GM18909 (cell line): ENCODE measurements around the gene CAPN10.
"Not testable (repeated sequence)": the region's sequence is repeated elsewhere in the genome, so short reads cannot be mapped to it uniquely, and the experiment has no call there.

Experiments used
- ATAC-seq: cut with Tn5 transposase; IDR thresholded peaks from one replicate; pipeline ENCODE4 v1.9.1; 2021; ENCODE audit warnings: mild to moderate bottlenecking; ENCODE audit not compliant: unreplicated experiment, poor library complexity

Gene CAPN10, protein sequence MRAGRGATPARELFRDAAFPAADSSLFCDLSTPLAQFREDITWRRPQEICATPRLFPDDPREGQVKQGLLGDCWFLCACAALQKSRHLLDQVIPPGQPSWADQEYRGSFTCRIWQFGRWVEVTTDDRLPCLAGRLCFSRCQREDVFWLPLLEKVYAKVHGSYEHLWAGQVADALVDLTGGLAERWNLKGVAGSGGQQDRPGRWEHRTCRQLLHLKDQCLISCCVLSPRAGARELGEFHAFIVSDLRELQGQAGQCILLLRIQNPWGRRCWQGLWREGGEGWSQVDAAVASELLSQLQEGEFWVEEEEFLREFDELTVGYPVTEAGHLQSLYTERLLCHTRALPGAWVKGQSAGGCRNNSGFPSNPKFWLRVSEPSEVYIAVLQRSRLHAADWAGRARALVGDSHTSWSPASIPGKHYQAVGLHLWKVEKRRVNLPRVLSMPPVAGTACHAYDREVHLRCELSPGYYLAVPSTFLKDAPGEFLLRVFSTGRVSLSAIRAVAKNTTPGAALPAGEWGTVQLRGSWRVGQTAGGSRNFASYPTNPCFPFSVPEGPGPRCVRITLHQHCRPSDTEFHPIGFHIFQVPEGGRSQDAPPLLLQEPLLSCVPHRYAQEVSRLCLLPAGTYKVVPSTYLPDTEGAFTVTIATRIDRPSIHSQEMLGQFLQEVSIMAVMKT

DNA sequence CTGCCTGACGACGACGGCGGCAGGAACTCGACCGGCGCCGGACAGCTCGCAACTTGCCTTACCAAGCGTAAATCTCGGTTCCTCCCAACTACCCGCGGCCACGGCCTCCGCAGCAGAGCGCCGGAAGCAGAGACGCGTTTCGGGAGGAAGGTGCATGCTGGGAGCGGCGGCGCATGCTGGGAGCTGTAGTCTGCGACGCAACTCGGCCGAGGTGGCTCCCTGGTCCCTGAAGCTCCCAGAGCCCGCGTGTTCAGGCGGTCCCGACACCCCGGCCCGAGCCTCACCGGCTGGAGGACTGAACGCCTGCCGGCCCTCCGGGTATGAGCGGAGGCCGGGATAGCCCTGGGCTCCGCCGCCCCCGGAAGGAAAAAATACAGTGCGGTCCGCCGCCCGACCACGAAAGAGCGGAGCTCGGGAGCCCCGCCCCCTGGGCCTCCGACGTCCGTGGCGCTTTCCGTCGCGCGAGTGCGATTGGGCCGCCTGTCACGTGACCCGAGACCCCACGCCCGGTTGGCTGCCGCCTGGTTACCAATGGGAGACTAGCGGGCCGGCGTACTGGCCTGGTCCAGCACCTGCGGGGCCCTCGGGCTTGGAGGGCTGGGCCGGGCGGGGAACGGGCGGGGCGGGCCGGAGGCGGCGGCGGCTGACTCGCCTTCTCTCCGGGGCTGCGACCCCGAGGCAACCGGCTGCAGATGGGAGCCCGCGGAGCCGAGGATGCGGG, at the start of gene CAPN10:
TSS of gene CAPN10 (plus strand) at position 537 of the 721 bp plus-strand sequence. CDS start at position 715, 178 bp downstream.
- peak; percentile 68 for ATAC-seq

GRCh38 chr2:240538031-240538780, 48.3 kb upstream of the CAPN10 start:
- ATAC-seq: no peak

DNA sequence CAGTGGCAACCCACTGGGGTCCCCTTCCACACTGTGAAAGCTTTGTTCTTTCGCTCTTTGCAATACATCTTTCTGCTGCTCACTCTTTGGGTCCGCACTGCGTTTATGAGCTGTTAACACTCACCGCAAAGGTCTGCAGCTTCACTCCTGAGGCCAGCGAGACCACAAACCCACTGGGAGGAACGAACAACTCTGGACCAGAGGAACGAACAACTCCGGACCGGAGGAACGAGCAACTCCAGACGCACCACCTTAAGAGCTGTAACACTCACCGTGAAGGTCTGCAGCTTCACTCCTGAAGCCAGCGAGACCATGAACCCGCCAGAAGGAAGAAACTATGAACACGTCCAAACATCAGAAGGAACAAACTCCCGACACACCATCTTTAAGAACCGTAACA, 47.4 kb upstream of the CAPN10 start:
- ATAC-seq: not testable (repeated sequence)

DNA sequence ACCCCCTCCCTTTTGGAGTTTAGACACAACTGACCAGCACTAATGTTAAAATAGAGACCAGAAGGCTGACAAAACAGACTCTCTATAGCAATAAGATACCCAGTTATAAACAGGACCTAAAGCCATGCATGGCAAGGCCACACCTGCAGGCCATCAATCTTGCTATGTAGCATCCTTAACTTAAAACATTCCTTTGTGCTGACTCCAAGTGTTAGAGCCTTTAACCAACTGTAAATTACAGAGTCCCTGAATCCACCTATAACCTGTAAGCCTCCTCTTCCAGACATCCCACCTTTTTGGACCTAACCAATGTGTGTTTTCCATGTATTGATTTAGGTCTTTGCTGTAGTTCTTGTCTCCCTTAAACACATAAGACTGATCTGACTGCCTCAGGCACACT, 46.6 kb upstream of the CAPN10 start:
- no peak for ATAC-seq

- ATAC-seq: no peak
Measured at GRCh38 chr2:240551288-240551687, 35.2 kb upstream of the CAPN10 start.

- no peak for ATAC-seq
Measured at GRCh38 chr2:240551811-240552210, 34.7 kb upstream of the CAPN10 start.

- ATAC-seq: no peak
Measured at GRCh38 chr2:240553956-240554480, 32.5 kb upstream of the CAPN10 start.

GRCh38 chr2:240554767-240555493, 31.6 kb upstream of the CAPN10 start:
- ATAC-seq: no peak

GRCh38 chr2:240555541-240556250, 30.8 kb upstream of the CAPN10 start:
- ATAC-seq: no peak

- ATAC-seq: no peak
Measured at GRCh38 chr2:240556553-240557100, 29.9 kb upstream of the CAPN10 start.

DNA sequence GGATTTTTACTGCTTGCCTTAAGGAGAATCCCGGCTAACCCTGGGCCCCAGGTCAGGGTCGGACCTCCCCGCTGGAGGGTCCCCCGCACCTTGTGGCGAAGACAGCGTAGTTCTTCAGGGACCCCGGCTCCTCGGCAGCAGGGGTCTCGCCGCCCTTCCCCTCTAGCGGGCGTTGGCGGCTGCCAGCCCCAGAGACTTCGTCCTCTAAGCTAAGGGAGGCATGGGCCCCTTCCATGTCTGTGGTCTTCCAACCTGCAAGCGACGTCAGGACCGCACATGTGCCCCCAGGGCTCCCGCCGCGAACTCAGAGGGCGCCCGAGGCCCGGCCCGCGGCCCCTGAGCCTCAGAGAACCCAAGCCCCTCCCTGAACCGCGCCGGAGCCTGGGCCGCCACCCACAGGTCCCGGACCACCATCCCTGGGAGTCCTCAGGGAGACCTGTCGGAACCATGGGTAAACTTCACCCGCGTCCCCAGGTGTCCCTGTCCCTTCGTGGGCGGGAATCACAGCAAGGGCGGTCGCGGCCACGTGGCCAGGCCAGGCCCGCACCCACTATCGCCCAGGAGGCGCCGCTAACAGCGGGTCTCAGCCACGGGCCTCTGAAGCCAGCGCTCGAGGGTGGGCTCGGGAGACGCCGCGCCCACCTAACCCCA, 29.3 kb upstream of the CAPN10 start:
- no peak for ATAC-seq

DNA sequence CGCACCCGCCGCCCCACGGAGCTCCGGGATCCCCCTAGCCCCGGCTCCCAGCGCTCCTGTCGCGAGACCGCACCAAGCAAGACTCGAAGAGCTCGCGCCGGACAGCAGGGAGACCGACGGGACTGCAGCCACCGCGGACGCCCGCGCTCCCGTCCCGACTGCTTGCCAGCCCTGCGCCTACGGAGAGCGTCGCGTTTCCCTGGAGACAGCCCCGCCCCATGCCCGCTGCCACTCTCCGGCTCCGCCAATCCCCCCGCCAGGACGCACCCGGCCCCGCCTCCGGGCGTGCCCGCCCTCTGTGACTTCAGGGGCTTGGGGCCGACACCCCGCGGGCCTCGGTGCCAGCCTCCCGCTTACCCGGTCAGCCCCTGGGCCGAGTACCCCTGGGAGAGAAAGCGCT, 28.7 kb upstream of the CAPN10 start, which contains the start of gene ANKMY1:
TSS of gene ANKMY1 (minus strand) at position 181 of the 400 bp plus-strand sequence. CDS start 653 bp downstream, outside the sequence.
- no peak for ATAC-seq

- ATAC-seq: no peak
Measured at GRCh38 chr2:240558236-240558761, 28.2 kb upstream of the CAPN10 start.

DNA sequence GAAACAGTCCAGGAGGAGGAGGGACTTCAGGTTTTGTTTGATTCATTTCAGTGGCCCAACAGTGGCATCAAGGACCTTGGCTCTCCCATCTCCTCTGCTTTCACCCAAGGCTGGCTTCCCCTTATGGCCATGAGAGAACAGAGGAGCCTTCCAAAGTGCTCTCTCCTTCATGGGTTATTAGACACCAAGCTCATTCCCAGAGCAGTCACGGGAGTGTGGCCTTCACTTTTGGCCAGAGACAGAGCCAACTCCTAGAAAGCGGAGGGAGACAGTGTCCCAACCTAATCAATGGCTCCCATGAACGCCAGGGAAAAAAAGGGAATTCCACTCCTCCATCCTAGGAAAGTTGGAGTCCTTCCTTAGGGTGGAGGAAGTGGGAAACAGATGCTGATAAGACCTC, 27.2 kb upstream of the CAPN10 start:
- no peak for ATAC-seq

- ATAC-seq: peak; percentile 62
Measured at GRCh38 chr2:240560084-240560479, 26.5 kb upstream of the CAPN10 start, which contains the start of gene DUSP28. Gene DUSP28 (plus strand): TSS chr2:240560357. CDS start chr2:240560685, 328 bp downstream.

GRCh38 chr2:240560480-240561324, 25.8 kb upstream of the CAPN10 start:
- ATAC-seq: peak; percentile 65
